Kidney capillary endothelial cell (primary cell): ENCODE measurements around the gene CCT7.

Source experiments
- DNase-seq: peaks from one replicate; pipeline ENCODE4 v3.0.0-alpha.2; 2018; ENCODE audit warnings: low spot score

Gene CCT7

GRCh38 chr2:73227086-73227485, 7.0 kb upstream of the CCT7 start:
- DNase-seq = no peak

- DNase-seq = no peak
These were observed 5.5 kb upstream of the CCT7 start for GRCh38 chr2:73228631-73229030.

- DNase-seq = peak; percentile 37
These were observed 1.5 kb upstream of the CCT7 start for GRCh38 chr2:73232403-73233153.

GRCh38 chr2:73233154-73233931, 765 bp upstream of the CCT7 start, which contains the start of gene PRADC1:
PRADC1 (minus strand) TSS chr2:73233239; CDS start chr2:73233160, 79 bp downstream.
- DNase-seq = peak; percentile 99

- no peak for DNase-seq
These were observed 1.4 kb downstream of the CCT7 start for GRCh38 chr2:73235315-73236028.

- no peak for DNase-seq
These were observed 3.1 kb downstream of the CCT7 start for GRCh38 chr2:73237168-73237567.

GRCh38 chr2:73238149-73238548, 4.0 kb downstream of the CCT7 start:
- DNase-seq = no peak

- no peak for DNase-seq
These were observed 4.9 kb downstream of the CCT7 start for GRCh38 chr2:73238976-73239375.

GRCh38 chr2:73239776-73240175, 5.7 kb downstream of the CCT7 start:
- DNase-seq = peak; percentile 79

GRCh38 chr2:73243884-73244570, 9.9 kb downstream of the CCT7 start:
- DNase-seq = no peak

- no peak for DNase-seq
These were observed 10.5 kb downstream of the CCT7 start for GRCh38 chr2:73244580-73244979.

GRCh38 chr2:73246850-73247249, 12.7 kb downstream of the CCT7 start:
- no peak for DNase-seq

- no peak for DNase-seq
These were observed 15.5 kb downstream of the CCT7 start for GRCh38 chr2:73249636-73250035.

GRCh38 chr2:73250872-73251846, 17.1 kb downstream of the CCT7 start:
- DNase-seq = no peak

GRCh38 chr2:73252238-73253027, 18.3 kb downstream of the CCT7 start:
- no peak for DNase-seq

- no peak for DNase-seq
These were observed 19.3 kb downstream of the CCT7 start for GRCh38 chr2:73253400-73253799.

- DNase-seq = no peak
These were observed 19.8 kb downstream of the CCT7 start for GRCh38 chr2:73253901-73254300.

- DNase-seq = no peak
These were observed 20.4 kb downstream of the CCT7 start for GRCh38 chr2:73254343-73255006.

GRCh38 chr2:73255007-73255644, 21.0 kb downstream of the CCT7 start:
- no peak for DNase-seq
